IPS-NIHi7 (cell line): ENCODE measurements around the gene NAV2.
A peak's percentile ranks its signal among the peaks of the same experiment; 100 is the strongest.

Experiments used
- DNase-seq: peaks from one replicate; pipeline ENCODE4 v3.0.0; 2012; ENCODE audit warnings: mixed read lengths; ENCODE audit errors: extremely low spot score

Gene NAV2

GRCh38 chr11:19976281-19976941 lies 263.8 kb downstream of the NAV2 start:
- no peak for DNase-seq

GRCh38 chr11:19977941-19978340 lies 265.3 kb downstream of the NAV2 start:
- no peak for DNase-seq

- no peak for DNase-seq
These were observed 266.3 kb downstream of the NAV2 start for GRCh38 chr11:19978668-19979518.

- no peak for DNase-seq
These were observed 266.8 kb downstream of the NAV2 start for GRCh38 chr11:19979519-19979845.

GRCh38 chr11:19980388-19980787 lies 267.8 kb downstream of the NAV2 start:
- DNase-seq, result no peak

- DNase-seq, result no peak
These were observed 268.5 kb downstream of the NAV2 start for GRCh38 chr11:19980957-19981669.

GRCh38 chr11:19982774-19983495 lies 270.3 kb downstream of the NAV2 start:
- DNase-seq, result no peak

- no peak for DNase-seq
These were observed 271.6 kb downstream of the NAV2 start for GRCh38 chr11:19984048-19984742.

GRCh38 chr11:19985111-19985510 lies 272.5 kb downstream of the NAV2 start:
- no peak for DNase-seq

- no peak for DNase-seq
These were observed 274.7 kb downstream of the NAV2 start for GRCh38 chr11:19987331-19987801.

- peak; percentile 50 for DNase-seq
These were observed 276.0 kb downstream of the NAV2 start for GRCh38 chr11:19988598-19988997.

GRCh38 chr11:19989191-19989590 lies 276.6 kb downstream of the NAV2 start:
- DNase-seq, result no peak

- no peak for DNase-seq
These were observed 279.5 kb downstream of the NAV2 start for GRCh38 chr11:19992162-19992561.

- no peak for DNase-seq
These were observed 280.4 kb downstream of the NAV2 start for GRCh38 chr11:19992998-19993397.

GRCh38 chr11:19994672-19995071 lies 282.0 kb downstream of the NAV2 start:
- DNase-seq, result no peak

- DNase-seq, result no peak
These were observed 282.5 kb downstream of the NAV2 start for GRCh38 chr11:19995145-19995544.

GRCh38 chr11:19996571-19996970 lies 283.9 kb downstream of the NAV2 start:
- DNase-seq, result no peak

- no peak for DNase-seq
These were observed 287.3 kb downstream of the NAV2 start for GRCh38 chr11:20000022-20000350.

- DNase-seq, result peak; percentile 83
These were observed 287.9 kb downstream of the NAV2 start for GRCh38 chr11:20000351-20001134.
